K562 (cell line): Measurements from ENCODE around the gene UFSP1. TPM values are rescaled to one million over a fixed set of nuclear protein-coding genes. Genes with fewer than 3 reads are reported as not detected.
A peak's percentile ranks its signal among the peaks of the same experiment; 100 is the strongest.

Source experiments
- ARID4B ChIP-seq: sonication (generic); formaldehyde crosslinking; IDR thresholded peaks from 2 replicates; pipeline ENCODE4 v1.8.0; 2022; ENCODE audit warnings: mild to moderate bottlenecking, missing genetic modification reagents
- CEBPG ChIP-seq, 3 experiments: fragments of 200-800 bp in 1 of 3; sonication (Bioruptor generic) in 1 of 3; sonication (generic) in 1 of 3; formaldehyde crosslinking in 1 of 3; IDR thresholded peaks in 2 of 3; conservative IDR thresholded peaks in 1 of 3; 2 replicates each; pipeline versions ENCODE4 v1.6.1 to v1.8.0; 2016 to 2022; ENCODE audit warnings: missing compliant biosample characterization in 2 of 3, missing genetic modification characterization in 2 of 3, mild to moderate bottlenecking in 1 of 3, missing genetic modification reagents in 1 of 3
- ETV1 ChIP-seq: fragments of 450-650 bp; conservative IDR thresholded peaks from 2 replicates; pipeline ENCODE4 v1.6.1; 2016; ENCODE audit warnings: missing genetic modification characterization, control low read depth, low read depth, missing compliant biosample characterization
- ETV5 ChIP-seq: sonication (generic); formaldehyde crosslinking; IDR thresholded peaks from 2 replicates; pipeline ENCODE4 v1.4.0; 2020; ENCODE audit warnings: low read depth, mild to moderate bottlenecking, missing genetic modification reagents
- FOXO4 ChIP-seq: fragments of 450-650 bp; formaldehyde crosslinking; IDR thresholded peaks from 2 replicates; pipeline ENCODE4 v1.4.0; 2020; ENCODE audit warnings: mild to moderate bottlenecking, moderate library complexity
- HDAC2 ChIP-seq: fragments of 450-650 bp; IDR thresholded peaks from 2 replicates; pipeline ENCODE4 v1.6.1; 2016; ENCODE audit warnings: mild to moderate bottlenecking
- HOMEZ ChIP-seq: fragments of 250-450 bp; sonication (Bioruptor Pico); IDR thresholded peaks from 2 replicates; pipeline ENCODE4 v1.4.0; 2020; ENCODE audit warnings: mild to moderate bottlenecking, moderate library complexity
- JUN ChIP-seq, 2 experiments: sonication (generic) in 1 of 2; formaldehyde crosslinking in 1 of 2; IDR thresholded peaks; 2 replicates each; pipeline versions ENCODE4 v1.6.1 to v1.8.0; 2012 to 2022; ENCODE audit warnings: borderline replicate concordance in 2 of 2, mild to moderate bottlenecking in 2 of 2, improper control_type of control experiment in 1 of 2, low read depth in 1 of 2, low read length in 1 of 2, missing genetic modification reagents in 1 of 2
- LCOR ChIP-seq: sonication (generic); formaldehyde crosslinking; IDR thresholded peaks from 2 replicates; pipeline ENCODE4 v1.8.0; 2022; ENCODE audit warnings: mild to moderate bottlenecking, missing genetic modification reagents
- MTA3 ChIP-seq: fragments of 450-650 bp; formaldehyde crosslinking; IDR thresholded peaks from 2 replicates; pipeline ENCODE4 v1.6.1; 2017; ENCODE audit warnings: mild to moderate bottlenecking, borderline replicate concordance
- RAD21 ChIP-seq, 2 experiments: fragments of 250-450 bp in 1 of 2; fragments of 450-650 bp in 1 of 2; sonication (Bioruptor Pico) in 1 of 2; formaldehyde crosslinking in 1 of 2; IDR thresholded peaks in 1 of 2; conservative IDR thresholded peaks in 1 of 2; 2 replicates each; pipeline versions ENCODE4 v1.4.0 to v1.8.0; 2020 to 2022; ENCODE audit warnings: mild to moderate bottlenecking in 2 of 2, moderate library complexity in 1 of 2
- TEAD1 ChIP-seq, 2 experiments: fragments of 450-650 bp in 1 of 2; sonication (generic) in 1 of 2; formaldehyde crosslinking; IDR thresholded peaks; 2 replicates each; pipeline versions ENCODE4 v1.4.0 to v1.8.0; 2020 to 2022; ENCODE audit warnings: mild to moderate bottlenecking in 2 of 2, missing genetic modification reagents in 1 of 2
- THRB ChIP-seq: fragments of 450-650 bp; formaldehyde crosslinking; conservative IDR thresholded peaks from 2 replicates; pipeline ENCODE4 v1.4.0; 2022; ENCODE audit warnings: mild to moderate bottlenecking, missing genetic modification characterization
- ZNF224 ChIP-seq: sonication (generic); formaldehyde crosslinking; IDR thresholded peaks from 2 replicates; pipeline ENCODE4 v1.8.0; 2022; ENCODE audit warnings: mild to moderate bottlenecking, missing genetic modification reagents
- ZNF431 ChIP-seq: sonication (generic); formaldehyde crosslinking; IDR thresholded peaks from 2 replicates; pipeline ENCODE4 v1.8.0; 2022; ENCODE audit warnings: mild to moderate bottlenecking, missing genetic modification reagents
- polyA plus RNA-seq, 8 experiments: library from polyadenylated mRNA; depleted of rRNA in 4 of 8; stranded (reverse) in 5 of 8; unstranded in 3 of 8; fragments of >200 nt; fragmentation: Nextera tagmentation in 2 of 8; fragmentation: Illumina TruSeq in 1 of 8; extraction: Ambion mirVana in 2 of 8; extraction: Trizol in 1 of 8; gene quantifications; 2 replicates each; pipeline versions ENCODE4 v1.2.1 to v1.2.3, GENCODE V29; 2011 to 2014; ENCODE audit warnings: inconsistent platforms in 1 of 8, missing spikeins in 1 of 8
- total RNA-seq, 7 experiments: library from RNA; depleted of rRNA in 6 of 7; stranded (reverse); fragments of >200 nt in 6 of 7; fragmentation: Illumina TruSeq in 2 of 7; extraction: Trizol in 2 of 7; gene quantifications; 2 replicates each; pipeline versions ENCODE4 v1.2.1 to v1.2.3, GENCODE V29; 2011 to 2021; ENCODE audit warnings: low replicate concordance in 1 of 7

The UFSP1 gene
- total and polyA plus RNA-seq, 9 of the 15 experiments (the other 6 are each of a cell fraction or from before 2014, with no cell fraction given), result 0.50 to 18.8 (median 2.1) TPM

- peak; percentile 98 for TF ChIP-seq ARID4B (CRISPR knock-in tag)
- peak; percentile 98 for TF ChIP-seq RAD21 (CRISPR knock-in tag; conservative IDR thresholded peaks at IDR 0.05 in 1 of 2, IDR thresholded peaks at IDR 0.05 in 1 of 2)
- peak; percentile 93 for TF ChIP-seq LCOR (CRISPR knock-in tag)
- peak; percentile 57; the same call in 1 of the 2 replicates for TF ChIP-seq MTA3
- TF ChIP-seq CEBPG (CRISPR knock-in tag; IDR thresholded peaks at IDR 0.05), result no peak
- TF ChIP-seq CEBPG (tag; conservative IDR thresholded peaks at IDR 0.05 in 1 of 2, IDR thresholded peaks at IDR 0.05 in 1 of 2), result 0 out of 4 replicates have a peak, but pooled peaks of 1 of the 2 experiments have one; percentile 10
- TF ChIP-seq HDAC2, result peak; percentile 99
- no peak for TF ChIP-seq ZNF224 (CRISPR knock-in tag)
- 0 out of 2 replicates have a peak, but pooled peaks have one; percentile 59 for TF ChIP-seq ZNF431
- peak; percentile 43; the same call in 1 of the 2 replicates for TF ChIP-seq HOMEZ (CRISPR knock-in tag)
- TF ChIP-seq JUN (IDR thresholded peaks at IDR 0.05; ENCODE audit: borderline replicate concordance, low read depth, low read length), result peak; percentile 49; the same call in 1 of the 2 replicates
- TF ChIP-seq JUN (CRISPR knock-in tag; IDR thresholded peaks at IDR 0.05; ENCODE audit: borderline replicate concordance), result no peak
- TF ChIP-seq FOXO4 (CRISPR knock-in tag), result no peak
- peak; percentile 76 for TF ChIP-seq ETV5 (CRISPR knock-in tag)
- peak in 1 of 2 experiments; percentile 56; a peak in 1 of 4 replicates for TF ChIP-seq TEAD1 (CRISPR knock-in tag; IDR thresholded peaks at IDR 0.05)
- peak; percentile 62; the same call in 1 of the 2 replicates for TF ChIP-seq THRB (CRISPR knock-in tag)
- TF ChIP-seq ETV1 (tag), result no peak; the same call in 1 of the 2 replicates
Observed at GRCh38 chr7:100852048-100852872, 37.3 kb downstream of the UFSP1 start, which contains the start of gene SLC12A9 (continued).
